Measurements from ENCODE around the gene GTF2H1.

GTF2H1 gene

DNA sequence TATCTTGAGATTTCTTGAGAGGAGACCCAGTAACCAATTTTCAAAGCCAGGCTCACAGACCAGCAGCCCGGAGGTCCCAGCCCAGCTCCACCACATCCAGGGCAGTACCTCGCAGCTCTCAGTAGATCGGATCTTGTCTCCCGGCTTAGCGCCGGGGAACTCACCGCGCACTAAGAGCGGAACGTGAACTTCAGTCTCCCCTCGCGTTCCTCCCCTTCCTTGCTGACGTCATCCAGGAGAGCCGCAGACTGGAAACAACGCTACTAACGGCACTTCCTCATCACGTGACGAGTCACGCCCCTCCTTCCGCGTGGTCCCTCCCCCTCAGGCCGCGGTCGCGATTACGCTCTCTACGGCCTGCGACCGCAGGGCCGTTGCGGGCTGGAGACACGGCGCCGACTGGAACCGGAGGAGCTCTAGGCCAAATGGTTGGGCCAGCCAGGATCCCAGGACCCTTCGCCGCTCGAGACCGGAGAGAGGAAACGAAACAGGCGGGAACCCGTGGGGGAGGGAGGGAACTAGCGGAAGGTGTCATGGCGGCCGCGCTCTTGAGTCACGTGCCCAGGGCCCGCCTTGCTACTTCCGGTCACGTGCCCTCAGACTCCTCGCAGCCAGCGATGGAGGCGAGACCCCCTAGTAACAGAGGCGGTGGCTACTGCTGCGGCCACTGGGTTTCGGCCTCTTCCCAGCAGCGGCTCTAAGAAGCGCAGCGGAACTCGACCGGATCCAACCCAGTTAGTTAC is at the start of gene GTF2H1, which contains the start of gene HPS5:
TSS of gene GTF2H1 (plus strand) at position 599 of the 743 bp plus-strand sequence. CDS start 10,508 bp downstream, outside the sequence.
TSS of gene HPS5 (minus strand) at position 172 of the 743 bp plus-strand sequence. CDS start 4,282 bp downstream, outside the sequence.
- peak; percentile 87 to 91 (median 89) for DNase-seq (ENCODE audit: low read depth in 3 of 3)

DNA sequence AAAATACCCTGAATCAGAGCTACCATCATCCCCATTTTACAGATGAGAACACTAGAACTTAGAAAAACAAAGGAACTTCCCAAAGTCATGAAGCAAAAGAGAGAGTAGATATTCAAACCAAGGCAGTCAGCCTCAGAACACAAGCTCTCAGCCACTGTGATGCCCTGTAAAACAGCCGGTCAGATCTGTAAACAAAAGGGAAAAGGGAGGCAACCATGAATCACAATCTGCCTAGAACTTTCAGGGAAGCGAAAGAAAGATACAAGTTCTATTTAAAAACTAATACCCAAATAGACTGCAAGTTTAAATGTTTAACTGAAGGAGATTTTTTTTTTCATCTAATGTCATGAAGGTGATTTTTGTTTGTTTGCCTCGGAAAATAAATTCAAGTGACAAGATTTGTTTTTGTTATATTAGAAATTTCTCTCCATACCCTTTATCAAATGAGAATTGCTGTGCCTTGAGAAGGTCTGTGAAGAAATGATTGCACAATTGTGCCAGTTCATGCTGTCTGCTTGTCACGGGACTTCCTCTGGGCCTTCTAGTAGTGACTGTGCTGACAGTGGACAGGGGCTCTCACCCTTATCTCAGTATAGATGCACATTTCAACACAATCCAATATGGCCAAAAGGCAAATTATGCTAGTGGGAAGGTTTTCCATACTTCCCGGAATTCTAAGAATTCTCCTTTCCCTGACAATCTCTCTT is 44.6 kb upstream of the GTF2H1 start:
- no peak for DNase-seq (ENCODE audit: low read depth in 3 of 3)

DNA sequence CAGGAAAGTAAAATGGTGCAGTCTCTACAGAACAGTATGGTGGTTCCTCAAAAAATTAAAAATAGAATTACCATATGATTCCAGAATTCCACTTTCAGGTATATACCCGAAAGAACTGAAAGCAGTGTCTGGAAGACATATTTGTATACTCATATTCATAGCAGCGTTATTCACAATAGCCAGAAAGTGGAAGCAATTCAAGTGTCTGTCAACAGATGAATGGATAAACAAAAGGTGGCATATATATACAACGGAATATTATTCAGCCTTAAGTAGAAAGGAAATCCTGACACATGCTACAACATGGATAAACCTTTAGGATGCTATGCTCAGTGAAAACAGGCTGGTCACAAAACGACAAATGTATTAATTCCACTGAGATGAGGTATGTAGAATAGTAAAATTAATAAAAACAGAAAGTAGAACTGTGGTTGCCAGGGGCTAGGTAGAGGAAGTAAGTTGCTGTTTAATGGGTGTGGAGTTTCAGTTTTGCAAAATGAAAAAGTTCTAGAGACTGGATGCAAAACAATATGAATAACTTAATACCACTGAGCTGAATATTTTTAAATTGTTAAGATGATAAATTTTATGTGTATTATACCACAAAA is 41.8 kb upstream of the GTF2H1 start:
- DNase-seq (ENCODE audit: low read depth in 3 of 3) = no peak

DNA sequence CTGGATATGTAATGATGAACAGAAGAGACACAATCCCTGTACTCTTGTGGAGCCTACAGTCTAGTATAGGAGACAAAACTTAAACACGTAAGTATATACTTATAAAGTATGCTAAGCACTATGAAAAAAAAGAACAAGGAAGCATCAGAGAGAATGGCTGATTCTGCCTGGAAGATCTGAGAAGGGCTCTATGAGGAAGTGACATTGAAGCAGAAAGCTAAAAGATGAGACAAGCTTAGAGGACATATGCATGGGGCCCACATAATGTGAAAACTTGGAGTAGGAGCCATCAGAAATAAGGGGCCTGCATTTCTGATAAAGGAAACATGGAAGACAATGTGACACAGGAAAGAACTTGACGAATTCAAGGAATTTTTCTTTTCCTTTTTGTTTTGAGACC is 39.7 kb upstream of the GTF2H1 start:
- DNase-seq (ENCODE audit: low read depth in 3 of 3) = no peak

DNA sequence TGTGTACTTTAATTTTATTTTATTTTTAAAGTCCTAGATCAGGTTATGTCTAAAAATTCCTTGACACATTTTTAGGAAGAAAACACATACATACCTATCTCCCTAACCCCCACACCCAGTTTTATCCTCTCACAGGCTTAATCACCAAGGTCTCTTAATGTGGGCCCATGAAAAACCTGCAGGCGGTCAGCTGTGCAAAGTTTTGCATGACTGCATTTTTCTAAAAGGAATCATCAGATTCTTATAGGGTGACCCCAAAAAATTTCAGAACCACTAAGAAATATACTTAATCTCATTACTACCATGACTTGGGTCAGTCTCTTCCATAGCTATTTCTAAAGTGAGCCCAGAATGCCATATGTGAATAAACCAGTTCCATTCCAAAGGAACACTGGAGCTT is 36.5 kb upstream of the GTF2H1 start:
- DNase-seq (ENCODE audit: low read depth in 3 of 3) = no peak

DNA sequence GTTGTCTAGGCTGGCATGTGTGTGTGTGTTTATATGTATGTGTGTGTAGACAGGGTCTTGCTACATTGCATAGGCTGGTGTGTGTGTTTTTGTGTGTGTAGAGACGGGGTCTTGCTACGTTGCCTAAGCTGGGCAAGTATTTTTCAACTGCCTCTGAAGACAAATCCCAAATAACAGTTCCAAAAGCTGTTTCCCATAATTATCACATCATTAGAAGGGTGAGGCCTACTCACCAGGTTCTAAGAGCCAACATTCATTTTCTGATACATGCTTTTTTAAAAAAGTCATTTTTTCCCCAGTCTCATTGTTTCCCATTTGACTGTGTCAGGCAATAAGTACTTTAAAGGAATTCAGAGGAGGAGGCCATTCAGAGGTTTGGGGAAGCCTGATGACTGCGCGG is 33.5 kb upstream of the GTF2H1 start:
- DNase-seq (ENCODE audit: low read depth in 3 of 3) = no peak

DNA sequence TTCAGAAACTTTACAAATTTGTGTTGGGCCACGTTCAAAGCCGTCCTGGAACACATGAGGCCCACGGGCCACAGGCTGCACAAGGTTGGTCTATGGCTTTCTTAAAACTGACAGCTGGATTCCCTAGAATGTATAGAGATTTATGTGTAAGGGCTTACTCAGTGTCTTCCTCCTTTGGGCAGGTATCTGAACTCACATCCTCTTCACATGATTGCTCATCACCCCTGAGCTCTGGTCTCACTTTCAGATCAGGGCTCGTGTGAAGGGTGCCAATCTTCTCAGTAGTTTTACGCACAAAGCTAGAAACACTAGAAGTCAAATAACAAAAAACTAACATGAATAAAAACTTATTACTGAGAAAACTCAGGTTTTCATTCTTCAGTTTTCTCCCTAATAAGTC is 27.5 kb upstream of the GTF2H1 start:
- no peak for DNase-seq (ENCODE audit: low read depth in 3 of 3)

DNA sequence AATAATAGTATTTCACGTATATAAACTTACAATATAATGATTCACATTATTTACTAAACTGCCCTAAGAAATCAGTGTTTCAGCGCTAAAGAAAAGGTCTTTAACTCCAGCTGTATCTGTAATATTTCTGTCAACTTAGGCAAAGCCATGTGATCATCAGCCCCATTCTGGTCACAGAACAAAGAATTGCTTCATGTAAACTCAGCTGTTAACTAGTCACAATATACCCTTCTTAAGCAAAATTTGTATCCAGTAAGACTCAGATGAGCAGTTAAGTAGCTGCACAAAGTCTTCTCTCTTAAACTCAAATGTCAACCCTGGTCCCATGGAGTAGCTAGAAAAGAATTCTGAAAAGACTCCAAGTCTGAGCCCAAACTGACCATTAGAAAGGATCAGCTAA is 27.1 kb upstream of the GTF2H1 start:
- DNase-seq (ENCODE audit: low read depth in 3 of 3) = no peak

DNA sequence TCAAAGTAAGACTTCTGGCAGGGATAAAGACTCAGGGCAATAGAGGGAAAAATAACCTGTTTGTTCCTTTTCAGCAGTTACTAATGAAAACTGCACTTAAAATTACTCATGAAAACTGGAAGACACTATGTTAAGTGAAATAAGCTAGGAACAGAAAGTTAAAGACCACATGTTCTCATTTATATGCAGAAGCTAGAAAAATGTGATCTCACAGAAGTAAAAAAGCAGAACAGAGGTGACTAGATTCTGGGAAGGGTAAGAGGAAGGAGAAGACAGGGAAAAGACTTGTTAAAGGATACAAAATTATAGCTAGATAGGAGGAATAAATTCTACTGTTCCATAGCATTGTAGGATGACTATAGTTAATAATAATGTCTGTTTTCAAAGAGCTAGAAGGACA is 22.6 kb upstream of the GTF2H1 start:
- no peak for DNase-seq (ENCODE audit: low read depth in 3 of 3)

DNA sequence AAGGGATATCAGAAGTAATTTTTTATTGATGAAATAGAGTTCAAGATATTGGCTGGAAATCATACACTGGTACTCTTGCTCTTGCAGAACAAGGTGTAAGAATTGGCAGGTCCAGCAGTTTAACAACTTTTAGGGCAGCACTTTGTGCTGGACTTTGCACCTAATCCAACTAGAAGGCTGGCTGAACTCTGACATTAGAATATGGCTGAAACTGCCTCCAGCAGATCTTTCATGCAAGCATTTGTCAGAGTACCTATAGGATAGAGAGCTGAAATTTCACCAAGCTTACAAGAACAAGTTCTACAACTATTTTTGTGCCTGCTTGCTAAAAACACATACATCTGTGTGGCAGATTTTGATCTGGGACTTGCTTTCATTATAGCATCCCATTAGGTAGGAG is 17.6 kb upstream of the GTF2H1 start:
- no peak for DNase-seq (ENCODE audit: low read depth in 3 of 3)

DNA sequence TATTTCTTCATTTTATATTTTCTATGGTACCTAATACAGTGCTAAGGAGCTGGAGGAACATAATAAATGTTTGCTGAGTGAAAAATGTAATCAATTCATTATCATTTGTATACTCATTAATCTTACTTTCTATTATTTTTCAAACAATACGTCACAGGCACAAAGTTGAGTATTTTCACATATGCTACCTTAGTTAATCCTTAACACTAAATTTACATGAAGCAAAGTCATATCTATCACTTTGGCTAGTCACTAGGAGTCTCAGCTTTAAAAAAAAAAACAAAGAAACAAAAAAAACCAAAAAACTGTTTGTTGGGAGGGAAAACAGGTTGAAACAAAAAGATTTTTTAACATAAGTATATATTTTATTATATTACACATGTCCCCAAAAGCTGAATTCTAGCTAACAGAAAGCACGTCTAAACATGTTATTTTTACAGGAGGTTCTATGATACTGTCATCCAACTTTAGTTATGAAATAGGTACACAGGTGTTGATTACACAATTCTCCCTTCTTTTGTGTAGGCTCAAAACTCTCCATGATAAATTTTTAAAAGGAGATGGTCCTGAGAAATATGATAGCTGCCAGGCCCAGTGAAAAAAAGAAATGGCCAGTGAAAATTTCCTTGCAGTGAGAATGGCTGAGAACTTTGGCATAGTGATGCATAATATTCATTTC is 14.8 kb upstream of the GTF2H1 start:
- no peak for DNase-seq (ENCODE audit: low read depth in 3 of 3)

DNA sequence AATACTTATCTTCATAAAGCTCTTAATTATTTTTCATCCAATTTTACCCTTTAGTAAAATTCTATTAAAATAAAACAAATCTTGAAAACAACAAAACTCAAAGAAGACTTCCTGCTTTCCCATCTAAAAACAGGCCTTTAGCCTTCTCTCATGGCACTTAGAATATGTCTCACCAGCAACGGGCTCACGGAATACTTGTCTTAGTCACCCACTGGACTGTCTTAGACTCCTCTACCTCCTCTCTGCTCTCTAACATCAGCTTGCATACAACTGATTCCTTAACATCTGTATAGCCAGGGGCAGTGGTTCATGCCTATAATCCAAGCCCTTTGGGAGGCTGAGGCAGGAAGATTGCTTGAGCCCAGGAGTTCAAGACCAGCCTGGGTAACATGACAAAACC is 14.1 kb upstream of the GTF2H1 start:
- no peak for DNase-seq (ENCODE audit: low read depth in 3 of 3)

DNA sequence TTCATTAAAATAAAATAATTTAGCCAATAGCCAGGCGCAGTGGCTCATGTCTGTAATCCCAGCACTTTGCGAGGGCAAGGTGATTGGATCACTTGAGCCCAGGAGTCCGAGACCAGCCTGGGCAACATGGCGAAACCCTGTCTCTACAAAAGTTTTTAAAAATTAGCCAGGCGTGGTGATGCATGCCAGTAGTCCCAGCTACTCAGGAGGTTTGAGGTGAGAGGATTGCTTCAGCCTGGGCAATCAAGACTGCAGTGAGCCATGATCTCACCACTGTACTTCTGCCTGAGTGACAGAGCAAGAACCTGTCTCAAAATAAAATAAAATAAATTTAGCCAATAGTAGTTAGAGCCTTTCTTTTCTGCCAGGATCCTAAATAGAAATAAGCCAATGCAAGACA is 12.7 kb upstream of the GTF2H1 start:
- DNase-seq (ENCODE audit: low read depth in 3 of 3) = no peak

DNA sequence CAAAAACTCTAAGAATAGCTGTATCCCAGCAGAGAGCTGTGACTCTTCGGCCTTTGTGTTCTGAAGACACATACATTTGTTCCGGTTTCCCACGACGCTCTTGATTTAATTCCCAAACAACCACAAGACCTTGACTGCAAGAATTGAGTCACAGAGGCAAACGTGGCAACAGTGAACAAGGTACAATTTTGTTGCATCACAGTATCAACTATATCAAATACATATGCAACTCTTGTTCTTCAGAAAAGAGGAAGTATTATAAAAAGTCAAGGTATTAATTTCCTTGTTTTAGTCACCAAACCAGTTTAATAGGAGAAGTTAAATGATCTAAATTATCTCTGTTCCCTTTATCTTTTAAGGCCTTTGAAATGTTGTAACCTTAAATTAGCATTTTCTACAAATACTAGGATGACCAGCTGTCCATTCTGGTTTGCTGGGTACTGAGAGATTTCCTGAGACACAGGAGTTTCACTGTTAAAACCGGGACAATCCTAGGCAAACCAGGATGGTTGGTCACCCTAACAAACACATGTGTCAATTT is 11.5 kb upstream of the GTF2H1 start:
- DNase-seq (ENCODE audit: low read depth in 3 of 3) = no peak

DNA sequence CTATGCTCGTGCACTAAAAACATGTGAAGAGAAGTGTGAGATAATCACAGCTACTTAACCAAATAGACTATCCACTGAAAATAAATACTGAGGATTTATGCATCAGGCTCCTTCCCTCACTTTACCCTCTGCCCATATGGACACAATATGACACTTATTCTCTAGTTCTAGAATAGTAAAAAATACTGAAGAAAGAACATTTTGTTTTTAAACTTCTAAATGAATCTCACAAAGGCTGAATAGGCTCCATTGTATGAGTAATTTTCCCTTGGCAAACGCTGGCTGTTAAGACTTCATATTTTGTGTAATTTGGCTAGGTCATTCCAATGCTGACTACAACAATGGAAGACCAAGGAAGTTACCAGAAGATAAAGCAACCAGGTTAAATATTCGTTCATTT is 10.4 kb upstream of the GTF2H1 start:
- no peak for DNase-seq (ENCODE audit: low read depth in 3 of 3)

DNA sequence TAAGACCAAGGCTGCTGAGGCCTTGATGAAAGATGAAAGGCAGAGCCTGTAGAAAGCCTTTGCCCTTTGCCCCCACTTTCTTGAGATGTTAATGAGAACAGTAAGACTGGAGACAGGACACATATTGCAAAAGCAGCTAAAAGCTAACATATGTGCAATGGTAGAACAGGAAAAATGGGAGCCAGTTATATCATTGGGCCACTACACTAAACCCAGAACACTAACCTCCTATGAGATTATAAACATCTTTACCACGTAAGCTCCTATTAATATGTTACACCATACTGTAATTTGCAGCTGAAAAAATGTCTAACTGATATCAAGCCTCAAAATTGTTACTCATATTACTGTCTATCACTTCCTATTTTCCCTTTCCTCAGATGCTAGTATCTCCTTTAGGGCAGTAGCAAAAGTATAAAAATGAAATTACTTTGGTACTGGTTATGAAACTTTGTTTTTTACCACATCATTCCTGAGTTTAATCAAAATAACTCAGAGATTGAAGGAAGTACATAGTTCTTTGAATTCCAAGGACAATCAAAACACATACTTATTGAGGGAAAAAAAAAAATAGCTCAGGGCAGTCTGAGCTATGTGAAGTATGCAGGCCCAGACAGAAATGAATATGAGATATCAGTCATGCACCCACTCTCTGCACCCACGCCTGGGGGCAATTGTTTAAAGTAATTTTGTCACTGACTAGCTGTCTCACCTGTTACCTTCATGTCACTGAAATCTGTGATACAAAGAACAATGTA is 9.5 kb upstream of the GTF2H1 start:
- no peak for DNase-seq (ENCODE audit: low read depth in 3 of 3)

DNA sequence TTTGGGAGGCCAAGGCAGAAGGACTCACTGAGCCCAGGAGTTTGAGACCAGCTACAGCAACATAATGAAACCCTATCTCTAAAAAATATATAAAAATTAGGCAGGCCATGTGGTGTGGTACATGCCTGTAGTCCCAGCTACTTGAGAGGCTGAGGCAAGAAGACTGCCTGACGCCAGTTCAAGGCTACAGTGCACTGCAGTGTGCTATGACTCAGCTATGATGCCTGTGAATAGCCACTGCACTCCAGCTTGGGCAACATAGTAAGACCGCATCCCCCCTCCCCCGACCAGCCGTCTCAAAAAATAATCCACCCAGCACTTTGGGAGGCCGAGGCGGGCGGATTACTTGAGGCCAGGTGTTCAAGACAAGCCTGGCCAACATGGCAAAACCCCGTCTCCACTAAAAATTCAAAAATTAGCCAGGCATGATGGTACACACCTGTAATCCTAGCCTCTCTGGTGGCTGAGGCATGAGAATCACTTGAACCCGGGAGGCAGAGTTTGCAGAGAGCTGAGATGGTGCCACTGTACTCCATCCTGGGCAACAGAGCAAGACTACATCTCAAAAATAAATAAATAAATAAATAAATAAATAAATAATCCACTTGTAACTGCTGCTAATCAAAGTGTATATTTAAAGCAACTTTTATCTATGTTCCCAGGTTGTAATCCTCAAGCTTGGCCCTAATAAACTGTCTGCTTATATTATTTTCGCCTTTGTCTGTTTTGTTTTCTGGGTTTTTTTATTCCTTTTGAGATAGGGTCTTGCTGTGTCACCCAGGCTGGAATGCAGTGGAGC is 8.2 kb upstream of the GTF2H1 start:
- no peak for DNase-seq (ENCODE audit: low read depth in 3 of 3)

DNA sequence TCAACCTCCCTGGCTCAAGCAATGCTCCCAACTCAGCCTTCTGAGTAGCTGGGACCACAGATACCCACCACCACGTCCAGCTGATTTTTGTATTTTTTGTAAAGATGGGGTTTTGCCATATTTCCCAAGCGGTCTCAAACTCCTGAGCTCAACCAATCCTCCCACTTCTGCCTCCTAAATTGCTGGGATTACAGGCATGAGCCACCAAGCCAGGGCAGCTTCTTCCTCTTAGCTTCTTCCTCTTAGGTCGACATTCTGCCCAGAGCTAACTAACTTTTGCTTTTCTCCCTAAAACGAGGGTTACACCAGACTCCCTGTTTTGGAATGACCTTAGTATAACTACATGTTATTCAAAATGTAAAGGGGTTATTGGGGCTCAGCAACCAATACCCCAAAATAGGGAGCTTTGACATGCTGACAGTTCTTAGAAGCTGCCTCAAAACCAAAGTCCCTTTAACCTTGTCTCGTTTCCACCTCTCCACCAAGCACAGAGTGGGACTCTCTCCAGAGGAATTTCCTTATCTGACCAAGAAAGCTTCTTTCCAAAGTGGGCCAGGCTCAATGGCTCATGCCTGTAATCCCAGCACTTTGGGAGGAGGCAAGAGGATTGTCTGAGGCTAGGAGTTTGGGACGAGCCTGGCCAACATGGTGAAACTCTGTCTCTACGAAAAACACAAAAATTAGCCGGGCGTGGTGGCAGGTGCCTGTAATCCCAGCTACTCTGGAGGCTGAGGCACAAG is 7.4 kb upstream of the GTF2H1 start:
- no peak for DNase-seq (ENCODE audit: low read depth in 3 of 3)

DNA sequence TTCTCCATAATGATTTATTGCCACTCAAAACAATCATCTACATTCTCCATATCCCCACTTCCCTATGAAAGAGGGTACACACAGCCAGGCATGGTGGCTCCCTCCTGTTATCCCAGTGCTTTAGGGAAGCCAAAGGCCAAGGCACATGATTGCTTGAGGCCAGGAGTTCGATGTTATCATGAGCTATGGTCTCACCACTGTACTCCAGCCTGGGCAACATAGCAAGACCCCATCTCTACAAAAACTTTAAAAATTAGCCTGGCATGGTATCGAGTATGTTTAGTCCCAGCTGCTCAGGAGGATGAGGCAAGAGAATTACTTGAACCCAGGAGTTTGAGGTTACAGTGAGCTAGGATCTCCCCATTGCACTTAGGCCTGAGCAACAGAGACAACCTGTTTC is 6.5 kb upstream of the GTF2H1 start:
- DNase-seq (ENCODE audit: low read depth in 3 of 3) = no peak

DNA sequence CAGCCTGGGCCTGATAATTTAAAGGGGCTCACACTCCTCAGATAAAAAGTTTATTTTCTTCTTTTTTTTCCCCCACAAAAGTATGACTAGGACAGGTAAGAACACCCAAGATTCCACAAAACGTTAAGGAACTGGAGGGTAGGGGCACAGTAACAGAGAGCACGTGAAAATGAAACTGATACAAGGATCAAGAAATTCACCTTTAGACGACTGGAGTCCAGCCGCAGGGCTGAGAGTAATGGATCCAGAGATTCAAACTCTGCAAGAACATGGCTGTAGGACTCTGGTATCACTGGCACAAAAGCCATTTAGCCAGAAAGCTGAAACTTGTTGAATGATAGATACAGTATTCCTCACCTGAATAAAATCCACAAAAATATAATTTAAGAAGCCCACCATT is 4.8 kb upstream of the GTF2H1 start:
- no peak for DNase-seq (ENCODE audit: low read depth in 3 of 3)

All from stimulated activated CD4-positive, alpha-beta T cell treated with anti-CD3 and anti-CD28 coated beads, TNF-alpha, amount 100 ng/mL, for 4 hours (primary cell).